HG02973 (cell line): ENCODE results near the gene WLS.
A peak's percentile ranks its signal among the peaks of the same experiment; 100 is the strongest.
"Not testable (repeated sequence)": the region's sequence is repeated elsewhere in the genome, so short reads cannot be mapped to it uniquely, and the experiment has no call there.

Source experiments
- ATAC-seq: cut with Tn5 transposase; IDR thresholded peaks from one replicate; pipeline ENCODE4 v1.9.1; 2021; ENCODE audit warnings: moderate library complexity; ENCODE audit not compliant: unreplicated experiment

Gene WLS

GRCh38 chr1:68168545-68169171 lies 63.7 kb downstream of the WLS start:
- ATAC-seq = no peak

- no peak for ATAC-seq
Measured at GRCh38 chr1:68167211-68167610, 65.1 kb downstream of the WLS start.

GRCh38 chr1:68166348-68166747 lies 66.0 kb downstream of the WLS start:
- ATAC-seq = no peak

GRCh38 chr1:68165665-68166064 lies 66.7 kb downstream of the WLS start:
- ATAC-seq = no peak

- ATAC-seq = no peak
Measured at GRCh38 chr1:68164918-68165317, 67.4 kb downstream of the WLS start.

GRCh38 chr1:68163220-68163619 lies 69.1 kb downstream of the WLS start:
- no peak for ATAC-seq

- ATAC-seq = no peak
Measured at GRCh38 chr1:68162761-68163160, 69.6 kb downstream of the WLS start.

GRCh38 chr1:68161672-68162071 lies 70.7 kb downstream of the WLS start:
- not testable (repeated sequence) for ATAC-seq

- peak; percentile 89 for ATAC-seq
Measured at GRCh38 chr1:68160935-68161334, 71.4 kb downstream of the WLS start.

GRCh38 chr1:68160021-68160420 lies 72.3 kb downstream of the WLS start:
- ATAC-seq = no peak

- ATAC-seq = no peak
Measured at GRCh38 chr1:68158837-68159236, 73.5 kb downstream of the WLS start.

GRCh38 chr1:68157416-68157815 lies 74.9 kb downstream of the WLS start:
- no peak for ATAC-seq

- no peak for ATAC-seq
Measured at GRCh38 chr1:68151690-68152089, 80.6 kb downstream of the WLS start.

GRCh38 chr1:68149907-68150306 lies 82.4 kb downstream of the WLS start:
- no peak for ATAC-seq

- no peak for ATAC-seq
Measured at GRCh38 chr1:68149110-68149798, 83.1 kb downstream of the WLS start.

- no peak for ATAC-seq
Measured at GRCh38 chr1:68148631-68149030, 83.7 kb downstream of the WLS start.

GRCh38 chr1:68147534-68148171 lies 84.7 kb downstream of the WLS start:
- ATAC-seq = no peak

GRCh38 chr1:68145418-68146126 lies 86.8 kb downstream of the WLS start:
- no peak for ATAC-seq

GRCh38 chr1:68144856-68145255 lies 87.5 kb downstream of the WLS start:
- ATAC-seq = no peak

- ATAC-seq = no peak
Measured at GRCh38 chr1:68143633-68144032, 88.7 kb downstream of the WLS start.

GRCh38 chr1:68142461-68142860 lies 89.9 kb downstream of the WLS start:
- ATAC-seq = no peak

GRCh38 chr1:68142036-68142435 lies 90.3 kb downstream of the WLS start:
- ATAC-seq = no peak
